ENCODE data around the gene LACRT.
A peak's percentile ranks its signal among the peaks of the same experiment; 100 is the strongest.

LACRT gene

DNA sequence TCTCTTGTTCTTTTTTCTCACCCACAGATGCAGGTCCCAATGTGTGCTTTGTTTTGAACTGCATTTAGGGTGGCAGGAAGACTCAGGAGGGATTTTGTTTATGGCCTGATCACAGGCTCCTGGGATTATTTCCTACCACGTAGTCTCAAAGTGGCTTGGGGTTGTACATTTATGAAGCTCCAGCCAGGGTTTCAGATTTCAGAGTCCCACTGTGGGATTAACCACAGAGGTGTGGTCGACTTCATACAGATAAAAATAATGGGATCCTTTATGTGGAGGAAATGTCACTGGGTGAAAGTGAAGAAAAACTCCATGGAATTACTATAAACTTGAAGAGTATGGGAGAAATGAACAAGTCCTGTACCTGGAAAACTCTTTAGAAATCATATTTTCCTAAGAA, 32.0 kb downstream of the LACRT start:
- DNase-seq (ENCODE audit: low read depth): no peak

DNA sequence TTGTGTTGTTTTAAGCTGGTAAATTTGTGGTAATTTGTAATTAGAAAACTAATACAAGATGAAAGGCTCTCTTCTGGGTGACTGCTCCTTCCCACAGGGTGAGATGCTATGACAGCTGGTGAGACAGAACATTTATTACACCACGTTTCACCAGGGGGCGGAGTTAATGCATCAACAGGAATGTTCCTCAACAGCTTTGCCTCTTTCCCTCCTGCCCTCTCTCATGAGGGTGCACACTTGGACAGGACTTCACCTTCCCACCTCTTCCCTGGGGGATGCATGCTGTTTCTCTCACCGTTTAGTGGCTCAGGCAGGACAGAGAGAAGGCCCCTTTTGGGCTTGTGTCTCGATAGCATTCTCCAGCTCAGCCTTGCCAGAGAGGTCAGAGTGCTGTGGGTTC, 32.9 kb downstream of the LACRT start:
- peak; percentile 48 for DNase-seq (ENCODE audit: low read depth)

DNA sequence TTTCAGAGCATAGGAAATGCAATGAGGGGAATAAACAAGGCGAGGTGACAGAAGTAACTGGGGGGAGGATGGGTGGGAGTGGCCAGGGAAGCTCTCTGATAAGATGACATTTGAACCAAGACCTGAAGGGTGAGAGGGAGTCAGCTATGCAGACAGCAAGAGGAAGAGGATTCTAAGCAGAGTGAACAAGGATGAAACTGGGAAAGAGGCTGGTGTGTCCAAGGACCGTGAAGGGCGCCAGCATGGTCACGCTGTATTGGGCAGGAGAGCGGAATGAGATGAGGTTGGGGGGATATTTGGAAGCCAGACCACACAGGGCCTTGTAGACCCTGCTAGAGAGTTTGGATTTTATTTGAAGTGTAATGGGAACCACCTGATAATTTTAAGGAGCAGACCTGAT, 35.7 kb downstream of the LACRT start:
- DNase-seq (ENCODE audit: low read depth): no peak

DNA sequence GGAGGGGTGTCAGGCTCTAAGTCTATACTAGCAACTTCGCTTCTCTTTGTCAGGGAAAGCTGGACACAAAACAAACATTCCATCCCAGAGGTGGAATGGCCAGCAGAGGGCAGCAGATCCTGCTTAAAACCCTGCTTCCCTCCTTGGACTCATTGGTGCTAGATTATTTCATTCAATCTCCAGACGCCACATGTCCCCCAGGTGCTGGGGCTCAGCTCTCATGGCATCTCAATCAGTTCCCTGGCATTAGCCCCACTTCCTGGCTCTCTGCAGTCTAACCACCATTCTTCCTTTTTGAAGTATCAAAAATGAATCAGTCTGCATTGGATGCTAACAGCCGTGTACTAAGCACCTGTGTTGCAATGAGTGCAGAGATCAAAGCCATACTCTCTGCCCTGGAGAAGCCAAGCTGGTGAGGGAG, 38.2 kb downstream of the LACRT start:
- peak; percentile 66 for DNase-seq (ENCODE audit: low read depth)

DNA sequence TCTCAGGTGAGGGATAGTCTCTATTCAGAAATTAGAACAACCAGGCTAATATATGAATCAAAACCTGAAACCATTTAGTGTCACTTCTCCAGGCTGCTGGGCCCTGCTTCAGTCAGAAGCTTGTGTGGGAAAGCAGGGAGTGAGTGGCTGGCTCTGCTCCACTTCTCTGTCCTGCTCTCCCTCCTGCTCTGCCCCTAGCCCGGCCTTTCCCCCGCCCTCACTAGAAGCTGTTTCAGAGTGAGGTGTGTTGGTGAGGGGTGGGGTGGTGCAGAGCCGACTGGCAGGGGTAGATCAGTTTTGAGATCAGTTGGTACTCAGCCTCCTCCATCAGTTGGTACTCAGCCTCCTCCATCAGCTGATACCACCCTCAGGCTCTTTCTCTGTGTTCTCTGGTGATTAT, 39.2 kb downstream of the LACRT start:
- no peak for DNase-seq (ENCODE audit: low read depth)

DNA sequence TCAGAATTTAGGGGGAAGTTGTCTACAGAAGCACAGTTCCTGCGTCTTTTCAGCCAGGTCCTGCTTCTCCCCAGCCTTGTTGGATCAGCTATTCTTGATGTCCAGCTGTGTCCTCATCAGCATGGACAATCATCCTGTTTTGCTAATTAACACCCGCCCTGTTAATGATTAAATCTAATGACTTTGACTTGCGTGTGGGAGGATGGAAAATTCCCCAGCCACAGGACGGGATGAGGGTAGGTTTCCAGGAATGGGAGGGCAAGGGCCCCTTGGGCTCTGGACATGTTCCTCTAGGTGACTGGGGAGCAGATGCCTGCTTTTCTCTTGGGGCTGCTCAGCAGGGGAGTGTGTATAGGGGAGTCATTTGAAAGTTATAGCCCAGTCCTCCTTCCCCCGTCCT, 41.0 kb downstream of the LACRT start:
- DNase-seq (ENCODE audit: low read depth): no peak

DNA sequence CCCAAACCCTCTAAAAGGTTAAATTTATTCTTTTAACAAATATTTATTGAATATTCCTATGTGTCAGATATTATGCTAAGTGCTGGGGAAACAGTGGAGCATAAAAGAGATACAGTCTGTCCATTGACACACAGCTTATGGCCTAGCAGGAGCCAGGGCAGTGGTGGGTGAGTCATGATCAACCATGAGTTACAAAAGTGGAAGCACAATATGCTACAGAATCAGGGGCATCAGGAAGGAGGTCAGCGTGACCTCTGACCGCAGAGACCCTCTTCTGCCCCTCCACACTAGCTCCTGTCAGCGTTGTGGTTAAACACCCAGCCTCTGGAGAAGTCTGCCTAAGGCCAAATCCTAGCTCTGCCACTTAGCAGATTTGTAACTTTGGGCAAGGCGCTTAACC, 41.6 kb downstream of the LACRT start:
- peak; percentile 17 for DNase-seq (ENCODE audit: low read depth)

DNA sequence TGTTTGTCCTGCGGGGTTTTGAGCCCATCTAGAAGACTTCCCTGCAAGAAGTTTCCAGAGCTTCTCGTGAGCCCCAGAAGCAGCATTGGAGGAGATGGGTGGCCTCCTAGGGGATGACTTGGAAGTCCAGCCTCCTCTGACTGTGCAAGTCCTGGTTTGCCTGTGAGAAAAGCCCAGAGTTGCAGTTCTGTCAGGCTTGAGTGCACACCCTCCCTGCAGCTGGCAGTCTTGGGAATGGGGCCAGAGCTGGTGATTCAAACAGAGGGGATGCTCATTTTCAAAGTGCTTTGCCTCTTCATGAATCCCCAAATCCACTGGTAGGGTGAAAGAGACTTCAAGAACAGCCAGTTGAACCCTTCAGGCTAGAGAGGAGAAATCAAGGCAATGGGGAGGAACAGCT, 42.4 kb downstream of the LACRT start:
- no peak for DNase-seq (ENCODE audit: low read depth)

DNA sequence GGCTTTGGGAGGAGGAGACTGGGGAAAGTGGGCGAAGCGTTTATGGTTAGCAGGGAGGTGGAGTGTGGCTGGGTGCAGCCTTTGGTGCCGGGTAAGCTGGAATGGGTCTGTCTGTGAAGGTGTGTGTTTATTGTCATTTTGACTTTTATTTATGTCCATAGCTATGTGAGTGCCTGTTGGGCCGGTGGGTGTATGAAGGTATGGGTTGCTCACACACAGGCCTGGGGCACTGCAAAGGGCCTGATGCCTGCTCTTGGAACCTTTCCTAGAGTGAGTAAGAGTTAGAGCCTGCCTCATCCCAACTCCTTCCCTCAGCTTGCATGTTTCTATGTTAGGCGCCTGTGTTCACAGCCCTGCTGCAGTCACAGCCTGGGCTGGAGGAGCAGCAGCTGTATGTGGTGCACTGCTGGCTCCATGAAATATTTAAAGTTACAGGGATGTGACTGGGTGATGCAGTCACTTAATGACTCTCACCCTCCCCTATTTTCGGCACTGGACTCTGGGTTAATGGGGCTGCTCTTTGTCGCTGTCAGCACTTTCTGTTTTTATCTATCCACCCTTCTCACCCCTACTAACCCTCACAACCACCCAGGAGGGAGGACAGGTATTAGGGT, 43.6 kb downstream of the LACRT start:
- DNase-seq (ENCODE audit: low read depth): no peak

DNA sequence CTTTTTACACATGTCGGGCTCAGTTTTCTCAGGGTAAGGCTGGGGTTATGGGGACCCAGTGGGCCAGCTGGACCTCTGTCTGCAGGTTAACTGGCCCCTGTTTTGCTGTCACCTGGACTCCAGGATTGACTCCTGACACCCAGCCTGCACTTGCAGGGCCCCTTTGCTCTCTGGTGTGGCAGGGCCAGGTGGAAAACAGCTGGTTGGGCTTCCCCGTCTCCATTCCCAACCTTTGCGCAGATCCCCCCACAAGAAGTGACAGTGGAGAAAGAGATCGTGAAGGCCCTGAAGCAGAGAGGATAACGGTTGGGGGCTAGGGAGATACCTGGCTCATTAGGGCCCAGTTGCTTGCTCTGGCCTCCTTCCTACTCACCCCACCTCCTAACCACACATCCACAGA, 44.7 kb downstream of the LACRT start:
- no peak for DNase-seq (ENCODE audit: low read depth)

DNA sequence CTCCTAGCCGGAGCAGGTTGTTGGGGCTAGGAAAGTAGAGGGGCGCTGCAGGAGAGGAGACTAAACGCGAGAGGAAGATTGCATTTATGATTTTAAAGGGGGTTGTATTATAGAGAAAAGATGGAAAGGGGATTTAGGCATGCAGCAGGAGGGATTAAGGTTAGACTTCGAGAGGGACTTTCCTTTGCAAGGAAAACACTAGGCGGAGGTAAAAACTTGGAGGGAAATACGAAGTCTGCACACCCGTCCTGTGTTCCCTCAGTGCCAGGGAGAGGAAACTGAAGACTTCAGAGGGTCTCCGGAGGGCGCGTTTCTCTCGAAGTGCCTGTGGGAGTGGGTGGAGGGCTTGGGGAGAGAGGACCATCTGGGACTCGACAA, 45.8 kb downstream of the LACRT start:
- no peak for DNase-seq (ENCODE audit: low read depth)

DNA sequence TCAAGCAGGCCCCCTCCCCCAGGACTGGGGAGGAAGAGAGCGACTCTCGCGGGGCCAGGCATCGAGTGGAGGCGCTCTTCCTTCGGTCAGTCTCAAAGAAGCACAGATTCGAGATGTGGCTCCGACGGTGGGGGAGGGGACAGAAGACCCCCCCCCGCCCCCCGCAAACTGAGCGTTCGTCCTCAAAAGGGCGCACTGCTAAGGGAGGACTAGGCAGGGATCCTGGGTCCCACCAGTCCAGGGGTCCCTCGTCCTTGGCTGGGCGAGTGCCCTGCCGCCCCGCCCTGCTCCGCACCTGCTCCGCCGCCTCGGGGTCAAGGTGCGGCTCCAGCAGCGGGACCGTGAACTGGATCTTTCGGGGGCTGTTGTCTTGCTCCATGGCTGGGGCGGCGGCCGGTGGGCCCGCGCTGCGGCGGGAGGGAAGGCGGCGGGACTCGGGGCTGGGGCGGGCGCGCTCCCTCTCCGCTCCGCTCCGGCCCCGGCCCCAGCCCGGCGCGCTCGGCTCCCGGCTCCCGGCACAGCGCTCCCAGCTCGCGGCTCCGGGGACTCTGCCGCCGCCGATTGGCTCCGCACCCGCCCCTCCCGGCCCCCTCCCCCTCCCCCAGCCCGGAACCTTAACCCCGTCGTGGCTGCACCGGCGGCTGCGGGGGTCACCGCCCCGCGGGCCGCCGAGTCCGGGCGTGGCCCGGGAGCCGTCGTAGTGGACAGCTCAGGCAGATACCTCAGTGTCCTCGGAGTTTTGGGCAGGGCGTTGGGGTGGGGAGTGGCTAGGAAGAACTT, 46.4 kb downstream of the LACRT start, which contains the start of gene PPP1R1A:
TSS of gene PPP1R1A (minus strand) at position 550 of the 780 bp plus-strand sequence. CDS start at position 379, 171 bp downstream.
- no peak for DNase-seq (ENCODE audit: low read depth)

DNA sequence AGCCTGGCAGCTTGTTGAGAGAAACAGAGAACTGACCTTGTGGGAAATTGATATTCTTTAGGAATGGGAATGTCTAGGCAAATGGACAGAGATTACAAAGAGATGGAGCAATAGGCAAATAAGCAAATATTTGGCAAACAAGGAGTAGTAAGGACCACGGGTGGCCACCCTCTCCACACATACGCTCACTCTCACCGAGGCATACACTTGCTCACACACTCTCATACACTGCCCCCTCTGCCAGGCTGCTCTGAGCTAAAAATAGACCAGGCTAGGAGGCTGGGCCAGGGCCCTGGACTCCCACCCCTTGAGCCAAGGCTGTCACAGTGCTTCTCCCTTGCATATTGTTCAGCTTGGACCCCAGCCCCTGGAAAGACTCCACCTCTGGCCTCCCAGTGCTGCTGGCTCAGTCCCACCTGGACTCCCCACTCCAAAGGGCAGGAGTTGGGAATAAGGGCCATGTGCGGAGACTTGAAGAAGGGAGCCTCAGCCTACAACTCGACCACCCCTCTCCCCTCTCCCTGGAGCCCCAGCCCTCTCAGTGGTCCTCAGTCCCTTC, 47.3 kb downstream of the LACRT start:
- DNase-seq (ENCODE audit: low read depth): no peak

DNA sequence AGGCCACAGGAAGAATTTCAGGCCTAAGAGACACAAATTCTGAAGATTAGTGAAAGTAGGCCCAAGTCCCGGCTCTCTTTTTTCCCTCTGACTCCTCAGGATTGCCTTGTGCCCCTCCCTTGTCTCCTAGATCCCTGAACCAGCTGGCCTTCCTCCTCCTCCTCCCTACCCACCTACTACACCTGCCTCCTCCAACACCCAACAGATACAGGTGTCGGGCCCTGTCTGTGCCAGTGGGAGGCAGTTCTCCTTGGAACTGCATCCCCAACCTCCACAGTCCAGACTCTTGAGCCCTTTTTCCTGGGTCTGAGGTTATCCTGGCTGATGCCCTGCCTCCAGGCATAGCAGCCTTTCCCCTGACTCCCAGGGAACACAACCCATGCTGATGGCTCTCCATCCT, 48.1 kb downstream of the LACRT start:
- no peak for DNase-seq (ENCODE audit: low read depth)

DNA sequence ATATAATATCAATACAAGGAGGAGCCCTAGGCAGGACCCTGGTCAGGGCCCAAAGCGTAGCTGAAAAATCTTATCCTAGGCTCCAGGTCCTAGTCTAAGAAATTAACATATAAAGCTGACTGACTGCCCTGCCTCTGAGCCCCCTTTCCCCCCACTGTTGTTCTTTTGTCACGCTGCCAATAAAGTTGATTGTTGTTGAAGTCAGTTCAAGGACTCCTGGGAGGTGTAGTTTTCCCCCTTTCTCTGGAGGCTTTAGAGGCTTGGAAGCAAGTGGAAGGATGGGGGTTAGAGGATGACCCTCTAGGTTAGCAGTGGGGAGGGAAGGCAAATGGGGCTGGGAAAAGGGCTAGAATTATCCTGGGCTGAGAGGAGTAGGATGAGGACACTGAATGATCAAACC, 49.5 kb downstream of the LACRT start:
- no peak for DNase-seq (ENCODE audit: low read depth)

DNA sequence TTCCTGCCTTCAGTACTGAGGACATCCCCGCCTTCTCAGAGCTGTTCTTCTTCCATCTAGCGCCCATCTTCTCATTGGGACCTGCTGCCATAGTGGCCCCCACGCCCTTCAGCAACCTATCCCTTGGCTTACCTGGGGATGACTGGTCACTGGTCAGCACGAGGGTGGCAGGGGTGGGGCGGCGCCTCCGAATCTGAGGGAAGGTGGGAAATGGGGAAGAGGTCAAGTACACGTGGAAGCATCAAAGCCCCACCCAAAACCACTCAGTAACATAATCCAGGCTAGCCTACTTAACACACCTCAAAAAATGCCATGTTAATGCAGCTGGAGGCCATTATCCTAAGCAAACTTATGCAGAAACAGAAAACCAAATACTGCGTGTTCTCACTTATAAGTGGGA, 50.6 kb downstream of the LACRT start:
- no peak for DNase-seq (ENCODE audit: low read depth)

DNA sequence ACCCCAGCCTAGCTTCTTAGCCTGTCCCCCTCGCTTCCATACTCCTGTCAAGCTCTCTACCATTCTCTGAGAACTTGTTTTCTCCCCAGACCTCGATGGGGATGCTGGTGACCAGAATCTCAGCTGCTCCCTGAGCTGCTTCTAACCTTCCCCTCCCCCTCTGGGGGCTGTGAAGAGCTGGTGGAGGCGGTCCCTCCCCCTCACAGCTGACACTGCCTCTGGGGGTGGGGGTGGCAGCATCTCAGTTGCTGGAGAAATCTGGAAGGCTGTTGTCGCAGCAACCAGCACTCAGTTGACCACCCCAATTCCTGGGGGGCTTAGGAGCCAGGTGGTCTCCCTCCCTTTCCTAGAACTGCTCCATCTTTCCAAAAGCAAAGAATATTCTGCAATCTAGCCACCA, 51.0 kb downstream of the LACRT start:
- no peak for DNase-seq (ENCODE audit: low read depth)

DNA sequence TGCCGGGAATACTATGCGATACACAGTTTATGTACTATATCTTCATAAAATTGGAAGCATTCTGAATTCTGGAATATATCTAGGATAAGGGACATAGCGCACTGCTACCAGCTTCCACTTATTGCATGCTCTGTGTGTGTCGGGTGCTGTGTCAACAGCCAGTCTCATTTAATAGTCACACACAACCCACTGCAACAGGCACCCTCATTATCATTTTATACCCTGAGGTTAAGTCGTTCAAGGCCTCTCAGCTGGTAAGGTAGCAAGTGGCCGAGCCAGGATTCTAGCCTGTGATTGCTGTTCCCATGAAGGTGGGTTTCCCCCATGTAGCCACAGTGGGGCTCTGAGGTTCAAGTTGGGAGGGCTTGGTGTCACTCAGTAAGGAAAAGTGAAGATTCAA, 53.3 kb downstream of the LACRT start:
- DNase-seq (ENCODE audit: low read depth): no peak

All from ELR (cell line).